Heart left ventricle (tissue), 16 donors: ENCODE results near the gene ATG9B. TPM values are rescaled to one million over a fixed set of nuclear protein-coding genes. Genes with fewer than 3 reads are reported as not detected.

Experiments
- ATAC-seq, 4 donors: fragments of 200-7000 bp; cut with Tn5 transposase; one replicate each; pipeline ENCODE4 v1.9.1; 2020 to 2022; ENCODE audit warnings: moderate library complexity in 4 of 4, mild to moderate bottlenecking in 3 of 4, moderate number of reproducible peaks in 1 of 4
- DNase-seq, 5 donors: peaks; one replicate each; pipeline ENCODE4 v3.0.0-alpha.2; 2020
- H3K27ac ChIP-seq, 12 donors: fragments of 200-600 bp; sonication (generic) in 4 of 12; one replicate each; pipeline versions ENCODE4 v1.5.0 to v1.8.0; 2016 to 2022; ENCODE audit warnings: mild to moderate bottlenecking in 2 of 12
- H3K27me3 ChIP-seq, 9 donors: fragments of 200-600 bp; sonication (generic) in 2 of 9; one replicate each; pipeline versions ENCODE4 v1.5.1 to v1.8.0; 2016 to 2022; ENCODE audit warnings: mild to moderate bottlenecking in 3 of 9
- H3K36me3 ChIP-seq, 9 donors: fragments of 200-600 bp; sonication (generic) in 2 of 9; one replicate each; pipeline versions ENCODE4 v1.5.0 to v1.8.0; 2018 to 2022; ENCODE audit warnings: mild to moderate bottlenecking in 2 of 9
- H3K4me1 ChIP-seq, 12 donors: fragments of 200-600 bp; sonication (generic) in 4 of 12; one replicate each; pipeline versions ENCODE4 v1.5.0 to v1.8.0; 2016 to 2022; ENCODE audit warnings: mild to moderate bottlenecking in 3 of 12
- H3K4me3 ChIP-seq, 12 donors: fragments of 200-600 bp; sonication (generic) in 4 of 12; one replicate each; pipeline versions ENCODE4 v1.5.0 to v1.8.0; 2017 to 2022; ENCODE audit warnings: mild to moderate bottlenecking in 9 of 12, moderate library complexity in 4 of 12
- H3K9me3 ChIP-seq, 12 donors: fragments of 200-600 bp; sonication (generic) in 4 of 12; one replicate each; pipeline versions ENCODE4 v1.5.0 to v1.8.0; 2016 to 2022; ENCODE audit warnings: mild to moderate bottlenecking in 1 of 12
- CTCF ChIP-seq, 12 donors: fragments of 200-600 bp; sonication (generic) in 4 of 12; IDR thresholded peaks; one replicate each; pipeline versions ENCODE4 v1.5.0 to v1.8.0; 2018 to 2022; ENCODE audit warnings: antibody characterized with exemption in 12 of 12, mild to moderate bottlenecking in 5 of 12
- POLR2A ChIP-seq, 2 donors: fragments of 450-650 bp; IDR thresholded peaks; one replicate each; pipeline ENCODE4 v1.6.1; 2017; ENCODE audit warnings: antibody characterized with exemption in 2 of 2, mild to moderate bottlenecking in 2 of 2, moderate library complexity in 2 of 2
- WGBS, 4 donors: extraction: QIAGEN DNeasy Blood & Tissue Kit in 2 of 4; methylation state at CpG; one replicate each; pipeline versions ENCODE4 v1.1.5 to v1.1.7; 2013 to 2018; 5-methylcytosine and 5-hydroxymethylcytosine counted together
- intact Hi-C, 10 donors: fragments of 100-400 bp; cut with DNase I; formaldehyde crosslinking; loops; one replicate each; pipeline versions ENCODE4 v1.11.1 to v1.14.2; 2022
- polyA plus RNA-seq, 2 donors: library from polyadenylated mRNA; stranded (reverse); fragments of 200-250 nt; gene quantifications; one replicate each; pipeline ENCODE4 v1.2.3, GENCODE V29; 2013
- total RNA-seq, 9 donors: library from RNA; depleted of rRNA in 2 of 9; stranded (reverse); fragments of >200 nt in 2 of 9; fragmentation: NEBNext Ultra II Directional in 3 of 9; extraction: Animal tissue kit (Norgen Biotek cat#: 25700) in 3 of 9; gene quantifications; one replicate each; pipeline versions ENCODE4 v1.1.0 to v1.2.4, GENCODE V29; 2016 to 2023
- donor health status: ischemic (EF 13 %, LVEDD 7.1; RV severe dilation, severe dysfunction).
- donor health status: healthy with polysubstance abuse.
- donor health status: DM: no; HTN: yes; CAD: no.
- donor health status: DM: no; HTN: no; CAD: no.
- donor health status: ischemic (EF 25% LVEDD 6.9; RV normal size, moderate dysfunction).
- donor health status: ischemic (EF 25% LVEDD 5.7; RV mildly dilated, moderate dysfunction).
- donor health status: healthy.
- donor health status: DM: yes; HTN: yes; CAD: no.
- donor health status: ischemic (EF 35%, LVEDD 5.7; RV mildly dilated, moderate dysfunction).
- donor health status: nonischemic (EF 11% LVEDD 7.7; RV severe dilation, severe dysfunction).
- donor health status: DM: yes; HTN: yes; CAD: no.
- donor health status: PGD.
- donor health status: ischemic (EF 29% LVEDD 5.4; RV normal size, mild dysfunction).
- donor health status: nonischemic (EF 23%, LVEDD 6.1; RV moderate dilation, normal function).

ATG9B gene
- total and polyA plus RNA-seq, 11 donors: 0.07 to 1.0 (median 0.32) TPM; not detected in 7

- DNase-seq (peak in 1 of 5 donors; percentile 24), ATAC-seq (no peak)
- peaks cover 0 to 35% (median 0%) of the 10 kb centered on the region in 9 donors for H3K27me3 ChIP-seq
- peaks cover 0 to 28% (median 15%) of the 10 kb centered on the region in 12 donors for H3K4me1 ChIP-seq
- no peaks in the 10 kb centered on the region for H3K9me3 ChIP-seq
- intact Hi-C loops: loop anchor here in 2 of 10 donors (10.0 kb wide), 1 partner anchor 199 kb away; no protein-coding TSS in a partner anchor
- 0 to 5% (median 0%) methylated on average over 2 of the region's 2 CpGs for WGBS, 4 donors
- TF ChIP-seq POLR2A (IDR thresholded peaks at IDR 0.05) (no peak), CTCF (IDR thresholded peaks at IDR 0.05) (no peak)
- H3K27ac ChIP-seq: no peak overlapping the region
- H3K36me3 ChIP-seq: no peaks in the 10 kb centered on the region
- no peak overlapping the region for H3K4me3 ChIP-seq
These were observed 40.4 kb downstream of the ATG9B start for GRCh38 chr7:150983893-150984368.

GRCh38 chr7:150982351-150982750, 41.9 kb downstream of the ATG9B start:
- Histone ChIP-seq H3K27me3 (peaks cover 0 to 44% (median 3%) of the 10 kb centered on the region in 9 donors), H3K36me3 (no peaks in the 10 kb centered on the region), H3K27ac (no peak overlapping the region), H3K9me3 (no peaks in the 10 kb centered on the region), H3K4me3 (no peak overlapping the region), H3K4me1 (peaks cover 0 to 30% (median 12%) of the 10 kb centered on the region in 12 donors)
- intact Hi-C loops: loop anchor here in 2 of 10 donors (10.0 kb wide), 1 partner anchor 198 kb away; no protein-coding TSS in a partner anchor
- DNase-seq: peak in 1 of 5 donors; percentile 46
- no peak for ATAC-seq
- TF ChIP-seq CTCF (IDR thresholded peaks at IDR 0.05) (no peak), POLR2A (IDR thresholded peaks at IDR 0.05) (no peak)
- WGBS, 4 donors: 19 to 33% (median 22%) methylated on average over 2 to 3 of the region's 3 CpGs

- Histone ChIP-seq H3K36me3 (no peaks in the 10 kb centered on the region), H3K9me3 (no peaks in the 10 kb centered on the region), H3K27ac (no peak overlapping the region), H3K4me3 (no peak overlapping the region), H3K27me3 (peaks cover 0 to 51% (median 8%) of the 10 kb centered on the region in 9 donors), H3K4me1 (peaks cover 0 to 35% (median 12%) of the 10 kb centered on the region in 12 donors)
- no peak for TF ChIP-seq CTCF (IDR thresholded peaks at IDR 0.05)
- no peak for TF ChIP-seq POLR2A (IDR thresholded peaks at IDR 0.05)
- no peak for ATAC-seq
- intact Hi-C loops: loop anchor here in 2 of 10 donors (10.0 kb wide), 1 partner anchor 197 kb away; no protein-coding TSS in a partner anchor
- DNase-seq: peak in 1 of 5 donors; percentile 13
- WGBS, 4 donors: 49 to 69% (median 57%) methylated on average over 5 to 6 of the region's 6 CpGs
These were observed 42.6 kb downstream of the ATG9B start for GRCh38 chr7:150981644-150982043.

- Histone ChIP-seq H3K36me3 (no peaks in the 10 kb centered on the region), H3K4me3 (no peak overlapping the region), H3K4me1 (peaks cover 0 to 35% (median 13%) of the 10 kb centered on the region in 12 donors), H3K27ac (peak overlapping the region in 1 of 12 donors; percentile 92), H3K9me3 (no peaks in the 10 kb centered on the region), H3K27me3 (peaks cover 0 to 61% (median 13%) of the 10 kb centered on the region in 9 donors)
- ATAC-seq (no peak), DNase-seq (no peak)
- intact Hi-C loops: loop anchor here in 2 of 10 donors (10.0 kb wide), 1 partner anchor 196 kb away; no protein-coding TSS in a partner anchor
- no peak for TF ChIP-seq CTCF (IDR thresholded peaks at IDR 0.05)
- TF ChIP-seq POLR2A (IDR thresholded peaks at IDR 0.05): no peak
- 35 to 55% (median 50%) methylated on average over 2 of the region's 2 CpGs for WGBS, 4 donors
These were observed 43.6 kb downstream of the ATG9B start for GRCh38 chr7:150980663-150981062.
